HepG2 (cell line): ENCODE data around the gene CACNA2D3. TPM values are rescaled to one million over a fixed set of nuclear protein-coding genes. Genes with fewer than 3 reads are reported as not detected.

ENCODE experiments used
- ADNP ChIP-seq: sonication (generic); formaldehyde crosslinking; IDR thresholded peaks from 2 replicates; pipeline ENCODE4 v1.4.0; 2020; ENCODE audit warnings: missing genetic modification reagents
- BRF2 ChIP-seq: sonication (generic); formaldehyde crosslinking; IDR thresholded peaks from 2 replicates; pipeline ENCODE4 v1.8.1; 2022; ENCODE audit warnings: mild to moderate bottlenecking, missing genetic modification reagents
- DMAP1 ChIP-seq: IDR thresholded peaks from 2 replicates; pipeline ENCODE4 v1.6.1; 2016
- MLLT10 ChIP-seq: sonication (generic); formaldehyde crosslinking; IDR thresholded peaks from 2 replicates; pipeline ENCODE4 v1.4.0; 2020; ENCODE audit warnings: missing genetic modification reagents
- NPAS2 ChIP-seq: sonication (generic); formaldehyde crosslinking; IDR thresholded peaks from 2 replicates; pipeline ENCODE4 v1.8.0; 2022; ENCODE audit warnings: mild to moderate bottlenecking, missing genetic modification reagents, borderline replicate concordance
- TCF7 ChIP-seq: sonication (generic); IDR thresholded peaks from 2 replicates; pipeline ENCODE4 v1.6.1; 2016; ENCODE audit warnings: antibody characterized with exemption, low read depth
- ZFP1 ChIP-seq: IDR thresholded peaks from 2 replicates; pipeline ENCODE4 v1.6.1; 2016
- ZNF251 ChIP-seq: sonication (generic); formaldehyde crosslinking; IDR thresholded peaks from 2 replicates; pipeline ENCODE4 v1.9.0; 2021; ENCODE audit warnings: mild to moderate bottlenecking, missing genetic modification reagents
- ZNF530 ChIP-seq: sonication (generic); formaldehyde crosslinking; IDR thresholded peaks from 2 replicates; pipeline ENCODE4 v1.5.0; 2020; ENCODE audit warnings: low read depth, mild to moderate bottlenecking, missing genetic modification reagents
- ZNF567 ChIP-seq: sonication (generic); formaldehyde crosslinking; IDR thresholded peaks from 2 replicates; pipeline ENCODE4 v1.8.1; 2023; ENCODE audit warnings: mild to moderate bottlenecking, missing genetic modification reagents, borderline replicate concordance
- ZNF615 ChIP-seq: sonication (generic); formaldehyde crosslinking; IDR thresholded peaks from 2 replicates; pipeline ENCODE4 v1.5.0; 2020; ENCODE audit warnings: mild to moderate bottlenecking, missing genetic modification reagents, borderline replicate concordance
- ZSCAN29 ChIP-seq: sonication (generic); formaldehyde crosslinking; conservative IDR thresholded peaks from 2 replicates; pipeline ENCODE4 v1.4.0; 2020; ENCODE audit warnings: mild to moderate bottlenecking, missing genetic modification reagents
- ZXDC ChIP-seq: sonication (generic); formaldehyde crosslinking; IDR thresholded peaks from 2 replicates; pipeline ENCODE4 v1.5.0; 2020; ENCODE audit warnings: mild to moderate bottlenecking, missing genetic modification reagents
- ZZZ3 ChIP-seq: sonication (generic); formaldehyde crosslinking; IDR thresholded peaks from 2 replicates; pipeline ENCODE4 v1.4.0; 2020; ENCODE audit warnings: missing genetic modification reagents, mild to moderate bottlenecking, borderline replicate concordance
- polyA plus RNA-seq, 8 experiments: library from polyadenylated mRNA; depleted of rRNA in 3 of 8; stranded (reverse) in 7 of 8; unstranded in 1 of 8; fragments of >200 nt; fragmentation: Illumina TruSeq in 4 of 8; extraction: Trizol in 4 of 8; gene quantifications; 2 replicates each; pipeline versions ENCODE4 v1.2.1 to v1.2.3, GENCODE V29; 2011 to 2016; ENCODE audit warnings: low read depth in 4 of 8, missing spikeins in 1 of 8, mixed read lengths in 1 of 8; ENCODE audit not compliant: insufficient read depth in 1 of 8
- total RNA-seq, 5 experiments: library from RNA; depleted of rRNA; stranded (reverse); fragments of >200 nt; fragmentation: Illumina TruSeq; extraction: Trizol; gene quantifications; 2 replicates each; pipeline ENCODE4 v1.2.3, GENCODE V29; 2016; ENCODE audit warnings: low read depth in 1 of 5
- TF ChIP-seq, protein P1 (sequence below): sonication (generic); formaldehyde crosslinking; IDR thresholded peaks from one replicate; pipeline ENCODE4 v1.5.1; 2020; ENCODE audit warnings: mild to moderate bottlenecking, missing genetic modification reagents; ENCODE audit errors: not compliant biosample characterization
- TF ChIP-seq, protein P2 (sequence below): sonication (generic); formaldehyde crosslinking; IDR thresholded peaks from 2 replicates; pipeline ENCODE4 v1.8.0; 2022; ENCODE audit warnings: mild to moderate bottlenecking, missing genetic modification reagents
- TF ChIP-seq, protein P3 (sequence below): sonication (generic); formaldehyde crosslinking; IDR thresholded peaks from 2 replicates; pipeline ENCODE4 v1.5.0; 2020; ENCODE audit warnings: missing genetic modification reagents

Gene CACNA2D3
- total and polyA plus RNA-seq, 2 of the 13 experiments (the other 11 are each of a cell fraction or from before 2014, with no cell fraction given), result not detected

- TF ChIP-seq, protein P1, sequence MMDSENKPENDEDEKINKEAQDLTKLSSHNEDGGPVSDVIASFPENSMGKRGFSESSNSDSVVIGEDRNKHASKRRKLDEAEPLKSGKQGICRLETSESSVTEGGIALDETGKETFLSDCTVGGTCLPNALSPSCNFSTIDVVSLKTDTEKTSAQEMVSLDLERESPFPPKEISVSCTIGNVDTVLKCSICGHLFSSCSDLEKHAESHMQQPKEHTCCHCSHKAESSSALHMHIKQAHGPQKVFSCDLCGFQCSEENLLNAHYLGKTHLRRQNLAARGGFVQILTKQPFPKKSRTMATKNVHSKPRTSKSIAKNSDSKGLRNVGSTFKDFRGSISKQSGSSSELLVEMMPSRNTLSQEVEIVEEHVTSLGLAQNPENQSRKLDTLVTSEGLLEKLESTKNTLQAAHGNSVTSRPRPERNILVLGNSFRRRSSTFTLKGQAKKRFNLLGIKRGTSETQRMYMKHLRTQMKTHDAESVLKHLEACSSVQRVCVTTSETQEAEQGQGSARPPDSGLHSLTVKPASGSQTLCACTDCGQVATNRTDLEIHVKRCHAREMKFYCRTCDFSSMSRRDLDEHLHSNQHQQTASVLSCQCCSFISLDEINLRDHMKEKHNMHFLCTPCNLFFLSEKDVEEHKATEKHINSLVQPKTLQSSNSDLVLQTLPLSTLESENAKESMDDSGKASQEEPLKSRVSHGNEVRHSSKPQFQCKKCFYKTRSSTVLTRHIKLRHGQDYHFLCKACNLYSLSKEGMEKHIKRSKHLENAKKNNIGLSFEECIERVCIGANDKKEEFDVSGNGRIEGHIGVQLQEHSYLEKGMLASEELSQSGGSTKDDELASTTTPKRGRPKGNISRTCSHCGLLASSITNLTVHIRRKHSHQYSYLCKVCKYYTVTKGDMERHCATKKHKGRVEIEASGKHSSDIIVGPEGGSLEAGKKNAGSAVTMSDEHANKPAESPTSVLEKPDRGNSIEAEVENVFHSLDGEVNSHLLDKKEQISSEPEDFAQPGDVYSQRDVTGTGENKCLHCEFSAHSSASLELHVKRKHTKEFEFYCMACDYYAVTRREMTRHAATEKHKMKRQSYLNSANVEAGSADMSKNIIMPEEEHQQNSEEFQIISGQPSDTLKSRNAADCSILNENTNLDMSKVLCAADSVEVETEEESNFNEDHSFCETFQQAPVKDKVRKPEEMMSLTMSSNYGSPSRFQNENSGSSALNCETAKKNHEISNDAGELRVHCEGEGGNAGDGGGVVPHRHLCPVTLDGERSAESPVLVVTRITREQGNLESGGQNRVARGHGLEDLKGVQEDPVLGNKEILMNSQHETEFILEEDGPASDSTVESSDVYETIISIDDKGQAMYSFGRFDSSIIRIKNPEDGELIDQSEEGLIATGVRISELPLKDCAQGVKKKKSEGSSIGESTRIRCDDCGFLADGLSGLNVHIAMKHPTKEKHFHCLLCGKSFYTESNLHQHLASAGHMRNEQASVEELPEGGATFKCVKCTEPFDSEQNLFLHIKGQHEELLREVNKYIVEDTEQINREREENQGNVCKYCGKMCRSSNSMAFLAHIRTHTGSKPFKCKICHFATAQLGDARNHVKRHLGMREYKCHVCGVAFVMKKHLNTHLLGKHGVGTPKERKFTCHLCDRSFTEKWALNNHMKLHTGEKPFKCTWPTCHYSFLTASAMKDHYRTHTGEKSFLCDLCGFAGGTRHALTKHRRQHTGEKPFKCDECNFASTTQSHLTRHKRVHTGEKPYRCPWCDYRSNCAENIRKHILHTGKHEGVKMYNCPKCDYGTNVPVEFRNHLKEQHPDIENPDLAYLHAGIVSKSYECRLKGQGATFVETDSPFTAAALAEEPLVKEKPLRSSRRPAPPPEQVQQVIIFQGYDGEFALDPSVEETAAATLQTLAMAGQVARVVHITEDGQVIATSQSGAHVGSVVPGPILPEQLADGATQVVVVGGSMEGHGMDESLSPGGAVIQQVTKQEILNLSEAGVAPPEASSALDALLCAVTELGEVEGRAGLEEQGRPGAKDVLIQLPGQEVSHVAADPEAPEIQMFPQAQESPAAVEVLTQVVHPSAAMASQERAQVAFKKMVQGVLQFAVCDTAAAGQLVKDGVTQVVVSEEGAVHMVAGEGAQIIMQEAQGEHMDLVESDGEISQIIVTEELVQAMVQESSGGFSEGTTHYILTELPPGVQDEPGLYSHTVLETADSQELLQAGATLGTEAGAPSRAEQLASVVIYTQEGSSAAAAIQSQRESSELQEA (CRISPR knock-in tag), result no peak
- TF ChIP-seq ZNF530 (CRISPR knock-in tag), result no peak
- no peak for TF ChIP-seq ZNF251
- no peak for TF ChIP-seq ZNF567
- TF ChIP-seq NPAS2 (CRISPR knock-in tag), result no peak
- no peak for TF ChIP-seq TCF7
- TF ChIP-seq, protein P2, sequence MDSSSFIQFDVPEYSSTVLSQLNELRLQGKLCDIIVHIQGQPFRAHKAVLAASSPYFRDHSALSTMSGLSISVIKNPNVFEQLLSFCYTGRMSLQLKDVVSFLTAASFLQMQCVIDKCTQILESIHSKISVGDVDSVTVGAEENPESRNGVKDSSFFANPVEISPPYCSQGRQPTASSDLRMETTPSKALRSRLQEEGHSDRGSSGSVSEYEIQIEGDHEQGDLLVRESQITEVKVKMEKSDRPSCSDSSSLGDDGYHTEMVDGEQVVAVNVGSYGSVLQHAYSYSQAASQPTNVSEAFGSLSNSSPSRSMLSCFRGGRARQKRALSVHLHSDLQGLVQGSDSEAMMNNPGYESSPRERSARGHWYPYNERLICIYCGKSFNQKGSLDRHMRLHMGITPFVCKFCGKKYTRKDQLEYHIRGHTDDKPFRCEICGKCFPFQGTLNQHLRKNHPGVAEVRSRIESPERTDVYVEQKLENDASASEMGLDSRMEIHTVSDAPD (CRISPR knock-in tag), result no peak
- TF ChIP-seq DMAP1 (CRISPR knock-in tag), result no peak
- TF ChIP-seq BRF2, result no peak
- TF ChIP-seq, protein P3, sequence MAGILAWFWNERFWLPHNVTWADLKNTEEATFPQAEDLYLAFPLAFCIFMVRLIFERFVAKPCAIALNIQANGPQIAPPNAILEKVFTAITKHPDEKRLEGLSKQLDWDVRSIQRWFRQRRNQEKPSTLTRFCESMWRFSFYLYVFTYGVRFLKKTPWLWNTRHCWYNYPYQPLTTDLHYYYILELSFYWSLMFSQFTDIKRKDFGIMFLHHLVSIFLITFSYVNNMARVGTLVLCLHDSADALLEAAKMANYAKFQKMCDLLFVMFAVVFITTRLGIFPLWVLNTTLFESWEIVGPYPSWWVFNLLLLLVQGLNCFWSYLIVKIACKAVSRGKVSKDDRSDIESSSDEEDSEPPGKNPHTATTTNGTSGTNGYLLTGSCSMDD, result no peak
- no peak for TF ChIP-seq MLLT10 (CRISPR knock-in tag)
- TF ChIP-seq ZZZ3 (CRISPR knock-in tag), result no peak
- TF ChIP-seq ZXDC (CRISPR knock-in tag), result no peak
- no peak for TF ChIP-seq ZFP1 (CRISPR knock-in tag)
- no peak for TF ChIP-seq ZNF615 (CRISPR knock-in tag)
- TF ChIP-seq ZSCAN29, result no peak
- TF ChIP-seq ADNP, result no peak
Observed at GRCh38 chr3:54486317-54486716, 364.0 kb downstream of the CACNA2D3 start (continued).
